GM12878 (cell line): ENCODE results near the gene HS6ST3. TPM values are rescaled to one million over a fixed set of nuclear protein-coding genes. Genes with fewer than 3 reads are reported as not detected.

Experiments used
- CEBPB ChIP-seq, 2 experiments: fragments of 150-350 bp in 1 of 2; IDR thresholded peaks; 2 replicates each; pipeline ENCODE4 v1.6.1; 2012 to 2014; ENCODE audit warnings: low read depth in 2 of 2, low read length in 2 of 2, borderline replicate concordance in 1 of 2, inconsistent platforms in 1 of 2
- FOXM1 ChIP-seq: IDR thresholded peaks from 2 replicates; pipeline ENCODE4 v1.6.1; 2012; ENCODE audit warnings: low read depth, mild to moderate bottlenecking, inconsistent platforms, low read length, moderate library complexity
- GABPA ChIP-seq: IDR thresholded peaks from 2 replicates; pipeline ENCODE4 v1.6.1; 2014; ENCODE audit warnings: antibody characterized with exemption, low read depth, mild to moderate bottlenecking, inconsistent platforms
- HDGF ChIP-seq: fragments of 450-650 bp; IDR thresholded peaks from 2 replicates; pipeline ENCODE4 v1.6.1; 2016; ENCODE audit warnings: antibody characterized with exemption
- SP1 ChIP-seq: IDR thresholded peaks from one replicate; pipeline ENCODE4 v1.6.1; 2011; ENCODE audit warnings: low read depth, low read length
- polyA plus RNA-seq, 11 experiments: library from polyadenylated mRNA; depleted of rRNA in 4 of 11; unstranded in 6 of 11; stranded (reverse) in 5 of 11; fragments of >200 nt; fragmentation: Nextera tagmentation in 4 of 11; fragmentation: Illumina TruSeq in 1 of 11; extraction: Ambion mirVana in 4 of 11; extraction: Trizol in 1 of 11; gene quantifications; 1 replicate in 1 of 11; 2 replicates in 10 of 11; pipeline versions ENCODE4 v1.2.1 to v1.2.3, GENCODE V29; 2011 to 2016; ENCODE audit warnings: inconsistent platforms in 2 of 11, missing spikeins in 2 of 11, low read depth in 1 of 11
- total RNA-seq, 4 experiments: library from RNA; depleted of rRNA in 3 of 4; stranded (reverse); fragments of >200 nt in 3 of 4; fragmentation: Illumina TruSeq in 1 of 4; extraction: Trizol in 1 of 4; gene quantifications; 2 replicates each; pipeline versions ENCODE4 v1.2.1 to v1.2.3, GENCODE V29; 2013 to 2021
- TF ChIP-seq, protein P1 (sequence below): fragments of 450-650 bp; IDR thresholded peaks from 2 replicates; pipeline ENCODE4 v1.6.1; 2017; ENCODE audit warnings: mild to moderate bottlenecking, moderate library complexity
- TF ChIP-seq, protein P2 (sequence below): fragments of 450-650 bp; IDR thresholded peaks from 2 replicates; pipeline ENCODE4 v1.6.1; 2016; ENCODE audit warnings: mild to moderate bottlenecking
- TF ChIP-seq, protein P3 (sequence below): fragments of 450-650 bp; IDR thresholded peaks from 2 replicates; pipeline ENCODE4 v1.6.1; 2018; ENCODE audit warnings: borderline replicate concordance, mild to moderate bottlenecking; ENCODE audit not compliant: partially characterized antibody

HS6ST3 gene
- total and polyA plus RNA-seq, 10 of the 15 experiments (the other 5 are each of a cell fraction or from before 2014, with no cell fraction given): under 0.01 to 2.9 TPM; not detected in 8

DNA sequence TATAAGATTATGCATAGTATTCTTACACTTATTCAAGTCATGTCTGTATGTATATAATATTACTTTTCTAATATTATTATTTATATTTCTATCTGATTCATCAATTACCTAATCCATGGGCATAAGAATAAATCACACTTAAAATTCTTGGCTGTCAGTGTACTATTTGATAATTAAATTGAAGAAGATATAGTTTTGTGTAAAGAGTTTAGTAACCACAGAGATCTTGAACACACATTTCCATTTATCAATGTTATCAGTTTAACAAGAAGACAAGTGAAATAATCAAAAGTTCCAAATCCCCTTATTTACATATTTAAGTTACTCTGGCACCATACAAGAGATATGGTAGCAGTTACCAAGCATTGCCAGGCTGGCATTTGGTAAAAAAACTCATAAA lies 659.9 kb downstream of the HS6ST3 start (continued):
- TF ChIP-seq, protein P1, sequence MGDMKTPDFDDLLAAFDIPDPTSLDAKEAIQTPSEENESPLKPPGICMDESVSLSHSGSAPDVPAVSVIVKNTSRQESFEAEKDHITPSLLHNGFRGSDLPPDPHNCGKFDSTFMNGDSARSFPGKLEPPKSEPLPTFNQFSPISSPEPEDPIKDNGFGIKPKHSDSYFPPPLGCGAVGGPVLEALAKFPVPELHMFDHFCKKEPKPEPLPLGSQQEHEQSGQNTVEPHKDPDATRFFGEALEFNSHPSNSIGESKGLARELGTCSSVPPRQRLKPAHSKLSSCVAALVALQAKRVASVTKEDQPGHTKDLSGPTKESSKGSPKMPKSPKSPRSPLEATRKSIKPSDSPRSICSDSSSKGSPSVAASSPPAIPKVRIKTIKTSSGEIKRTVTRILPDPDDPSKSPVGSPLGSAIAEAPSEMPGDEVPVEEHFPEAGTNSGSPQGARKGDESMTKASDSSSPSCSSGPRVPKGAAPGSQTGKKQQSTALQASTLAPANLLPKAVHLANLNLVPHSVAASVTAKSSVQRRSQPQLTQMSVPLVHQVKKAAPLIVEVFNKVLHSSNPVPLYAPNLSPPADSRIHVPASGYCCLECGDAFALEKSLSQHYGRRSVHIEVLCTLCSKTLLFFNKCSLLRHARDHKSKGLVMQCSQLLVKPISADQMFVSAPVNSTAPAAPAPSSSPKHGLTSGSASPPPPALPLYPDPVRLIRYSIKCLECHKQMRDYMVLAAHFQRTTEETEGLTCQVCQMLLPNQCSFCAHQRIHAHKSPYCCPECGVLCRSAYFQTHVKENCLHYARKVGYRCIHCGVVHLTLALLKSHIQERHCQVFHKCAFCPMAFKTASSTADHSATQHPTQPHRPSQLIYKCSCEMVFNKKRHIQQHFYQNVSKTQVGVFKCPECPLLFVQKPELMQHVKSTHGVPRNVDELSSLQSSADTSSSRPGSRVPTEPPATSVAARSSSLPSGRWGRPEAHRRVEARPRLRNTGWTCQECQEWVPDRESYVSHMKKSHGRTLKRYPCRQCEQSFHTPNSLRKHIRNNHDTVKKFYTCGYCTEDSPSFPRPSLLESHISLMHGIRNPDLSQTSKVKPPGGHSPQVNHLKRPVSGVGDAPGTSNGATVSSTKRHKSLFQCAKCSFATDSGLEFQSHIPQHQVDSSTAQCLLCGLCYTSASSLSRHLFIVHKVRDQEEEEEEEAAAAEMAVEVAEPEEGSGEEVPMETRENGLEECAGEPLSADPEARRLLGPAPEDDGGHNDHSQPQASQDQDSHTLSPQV: no peak
- no peak for TF ChIP-seq GABPA
- no peak for TF ChIP-seq SP1
- no peak for TF ChIP-seq HDGF
- no peak for TF ChIP-seq CEBPB (IDR thresholded peaks at IDR 0.05; ENCODE audit: borderline replicate concordance in 1 of 2, low read depth in 2 of 2, low read length in 2 of 2)
- TF ChIP-seq FOXM1: no peak
- TF ChIP-seq, protein P2, sequence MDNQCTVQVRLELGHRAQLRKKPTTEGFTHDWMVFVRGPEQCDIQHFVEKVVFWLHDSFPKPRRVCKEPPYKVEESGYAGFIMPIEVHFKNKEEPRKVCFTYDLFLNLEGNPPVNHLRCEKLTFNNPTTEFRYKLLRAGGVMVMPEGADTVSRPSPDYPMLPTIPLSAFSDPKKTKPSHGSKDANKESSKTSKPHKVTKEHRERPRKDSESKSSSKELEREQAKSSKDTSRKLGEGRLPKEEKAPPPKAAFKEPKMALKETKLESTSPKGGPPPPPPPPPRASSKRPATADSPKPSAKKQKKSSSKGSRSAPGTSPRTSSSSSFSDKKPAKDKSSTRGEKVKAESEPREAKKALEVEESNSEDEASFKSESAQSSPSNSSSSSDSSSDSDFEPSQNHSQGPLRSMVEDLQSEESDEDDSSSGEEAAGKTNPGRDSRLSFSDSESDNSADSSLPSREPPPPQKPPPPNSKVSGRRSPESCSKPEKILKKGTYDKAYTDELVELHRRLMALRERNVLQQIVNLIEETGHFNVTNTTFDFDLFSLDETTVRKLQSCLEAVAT: no peak
- TF ChIP-seq, protein P3, sequence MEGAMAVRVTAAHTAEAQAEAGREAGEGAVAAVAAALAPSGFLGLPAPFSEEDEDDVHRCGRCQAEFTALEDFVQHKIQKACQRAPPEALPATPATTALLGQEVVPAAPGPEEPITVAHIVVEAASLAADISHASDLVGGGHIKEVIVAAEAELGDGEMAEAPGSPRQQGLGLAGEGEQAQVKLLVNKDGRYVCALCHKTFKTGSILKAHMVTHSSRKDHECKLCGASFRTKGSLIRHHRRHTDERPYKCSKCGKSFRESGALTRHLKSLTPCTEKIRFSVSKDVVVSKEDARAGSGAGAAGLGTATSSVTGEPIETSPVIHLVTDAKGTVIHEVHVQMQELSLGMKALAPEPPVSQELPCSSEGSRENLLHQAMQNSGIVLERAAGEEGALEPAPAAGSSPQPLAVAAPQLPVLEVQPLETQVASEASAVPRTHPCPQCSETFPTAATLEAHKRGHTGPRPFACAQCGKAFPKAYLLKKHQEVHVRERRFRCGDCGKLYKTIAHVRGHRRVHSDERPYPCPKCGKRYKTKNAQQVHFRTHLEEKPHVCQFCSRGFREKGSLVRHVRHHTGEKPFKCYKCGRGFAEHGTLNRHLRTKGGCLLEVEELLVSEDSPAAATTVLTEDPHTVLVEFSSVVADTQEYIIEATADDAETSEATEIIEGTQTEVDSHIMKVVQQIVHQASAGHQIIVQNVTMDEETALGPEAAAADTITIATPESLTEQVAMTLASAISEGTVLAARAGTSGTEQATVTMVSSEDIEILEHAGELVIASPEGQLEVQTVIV: no peak
